Breast epithelium (tissue), 4 donors: Measurements from ENCODE around the gene RPS3A. TPM values are rescaled to one million over a fixed set of nuclear protein-coding genes. Genes with fewer than 3 reads are reported as not detected.

Experiments
- DNase-seq, 2 donors: peaks; one replicate each; pipeline ENCODE4 v3.0.0-alpha.2; 2019; ENCODE audit warnings: low spot score in 2 of 2
- H3K27ac ChIP-seq, 2 donors: fragments of 200-600 bp; sonication (generic) in 1 of 2; one replicate each; pipeline ENCODE4 v1.5.1; 2016 to 2019; ENCODE audit warnings: mild to moderate bottlenecking in 1 of 2
- H3K27me3 ChIP-seq, 2 donors: fragments of 200-600 bp; sonication (generic) in 1 of 2; one replicate each; pipeline versions ENCODE4 v1.5.1 to v1.6.0; 2017 to 2019; ENCODE audit warnings: control low read depth in 1 of 2, mild to moderate bottlenecking in 1 of 2
- H3K36me3 ChIP-seq: fragments of 200-600 bp; one replicate; pipeline ENCODE4 v1.5.1; 2019
- H3K4me1 ChIP-seq, 2 donors: fragments of 200-600 bp; sonication (generic); one replicate each; pipeline ENCODE4 v1.5.1; 2016 to 2019; ENCODE audit warnings: control low read depth in 1 of 2
- H3K4me3 ChIP-seq, 3 donors: fragments of 200-600 bp; sonication (generic); 1 replicate in 2 of 3; 2 replicates in 1 of 3; pipeline ENCODE4 v1.5.1; 2016 to 2019; ENCODE audit warnings: mild to moderate bottlenecking in 3 of 3, moderate library complexity in 2 of 3
- H3K9me3 ChIP-seq, 2 donors: fragments of 200-600 bp; sonication (generic) in 1 of 2; one replicate each; pipeline ENCODE4 v1.5.1; 2016 to 2019; ENCODE audit warnings: control low read depth in 1 of 2
- POLR2A ChIP-seq: fragments of 450-650 bp; IDR thresholded peaks from one replicate; pipeline ENCODE4 v1.6.1; 2016; ENCODE audit warnings: antibody characterized with exemption, mild to moderate bottlenecking, moderate library complexity
- POLR2AphosphoS5 ChIP-seq, 3 donors: sonication (generic); formaldehyde crosslinking; IDR thresholded peaks; one replicate each; pipeline ENCODE4 v1.6.1; 2017; ENCODE audit warnings: antibody characterized with exemption in 3 of 3
- intact Hi-C: fragments of 100-400 bp; cut with DNase I; formaldehyde crosslinking; loops from one replicate; pipeline ENCODE4 v1.15.1; 2023; ENCODE audit warnings: low total_unique reads
- total RNA-seq, 3 donors: library from RNA; depleted of rRNA; stranded (reverse); fragments of >200 nt; gene quantifications; one replicate each; pipeline ENCODE4 v1.1.0, GENCODE V29; 2016
- TF ChIP-seq, protein P1 (sequence below), 3 donors: fragments of 450-650 bp; IDR thresholded peaks; one replicate each; pipeline ENCODE4 v1.5.1; 2016 to 2017; ENCODE audit warnings: antibody characterized with exemption in 3 of 3, mild to moderate bottlenecking in 3 of 3, moderate library complexity in 3 of 3

RPS3A gene
- total RNA-seq, 3 donors from 2014 or later: 3,228 to 5,074 (median 4,710) TPM

DNA sequence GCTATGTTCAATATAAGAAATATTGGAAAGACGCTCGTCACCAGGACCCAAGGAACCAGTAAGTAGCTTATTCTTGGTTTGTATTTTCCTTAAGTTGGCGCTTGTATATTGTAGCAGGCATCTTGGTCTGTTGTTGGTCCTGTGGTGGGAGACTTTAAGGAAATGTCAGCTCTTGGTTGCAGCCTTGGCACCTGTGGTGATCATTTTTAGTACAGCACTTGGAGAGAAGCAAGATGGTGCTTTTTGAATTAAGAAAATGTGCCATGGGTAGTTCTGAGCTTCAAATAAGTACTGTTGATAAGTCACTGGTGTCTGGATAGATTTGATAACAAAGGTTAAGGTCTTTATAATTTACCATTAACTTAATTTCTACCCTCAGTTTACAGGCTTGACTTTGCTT is 1.1 kb downstream of the RPS3A start:
- Histone ChIP-seq H3K4me1 (peaks cover 0 to 11% of the 10 kb centered on the region in 2 donors), H3K4me3 (peak overlapping the region; percentile 82 to 88 (median 84)), H3K36me3 (peaks cover 7% of the 10 kb centered on the region), H3K27ac (peak overlapping the region; percentile 97 to 99), H3K27me3 (no peaks in the 10 kb centered on the region), H3K9me3 (no peaks in the 10 kb centered on the region)
- no peak for TF ChIP-seq POLR2AphosphoS5 (IDR thresholded peaks at IDR 0.05)
- TF ChIP-seq, protein P1, sequence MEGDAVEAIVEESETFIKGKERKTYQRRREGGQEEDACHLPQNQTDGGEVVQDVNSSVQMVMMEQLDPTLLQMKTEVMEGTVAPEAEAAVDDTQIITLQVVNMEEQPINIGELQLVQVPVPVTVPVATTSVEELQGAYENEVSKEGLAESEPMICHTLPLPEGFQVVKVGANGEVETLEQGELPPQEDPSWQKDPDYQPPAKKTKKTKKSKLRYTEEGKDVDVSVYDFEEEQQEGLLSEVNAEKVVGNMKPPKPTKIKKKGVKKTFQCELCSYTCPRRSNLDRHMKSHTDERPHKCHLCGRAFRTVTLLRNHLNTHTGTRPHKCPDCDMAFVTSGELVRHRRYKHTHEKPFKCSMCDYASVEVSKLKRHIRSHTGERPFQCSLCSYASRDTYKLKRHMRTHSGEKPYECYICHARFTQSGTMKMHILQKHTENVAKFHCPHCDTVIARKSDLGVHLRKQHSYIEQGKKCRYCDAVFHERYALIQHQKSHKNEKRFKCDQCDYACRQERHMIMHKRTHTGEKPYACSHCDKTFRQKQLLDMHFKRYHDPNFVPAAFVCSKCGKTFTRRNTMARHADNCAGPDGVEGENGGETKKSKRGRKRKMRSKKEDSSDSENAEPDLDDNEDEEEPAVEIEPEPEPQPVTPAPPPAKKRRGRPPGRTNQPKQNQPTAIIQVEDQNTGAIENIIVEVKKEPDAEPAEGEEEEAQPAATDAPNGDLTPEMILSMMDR (IDR thresholded peaks at IDR 0.05): no peak
- TF ChIP-seq POLR2A: no peak
- DNase-seq: no peak
- intact Hi-C loops: no loop called here

DNA sequence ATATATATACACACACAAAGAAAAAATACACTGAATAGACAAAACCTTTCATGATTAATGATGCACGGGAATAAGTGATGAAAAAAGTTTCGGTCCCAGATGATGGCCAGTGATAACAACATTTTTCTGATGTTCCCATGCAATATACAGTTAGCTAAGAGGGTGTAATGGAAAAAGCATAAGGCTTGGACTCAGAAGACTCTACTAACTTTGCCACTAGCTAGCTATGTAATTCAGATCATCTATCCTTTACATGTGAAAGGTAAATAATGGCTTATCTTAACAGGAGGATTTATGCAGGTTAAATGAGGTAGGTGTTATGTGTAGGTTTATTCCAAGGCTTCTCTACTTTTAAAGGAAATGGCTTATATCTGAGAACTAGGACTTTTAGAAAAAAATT is 4.3 kb downstream of the RPS3A start:
- no peak for TF ChIP-seq POLR2AphosphoS5 (IDR thresholded peaks at IDR 0.05)
- TF ChIP-seq POLR2A: no peak
- TF ChIP-seq, protein P1 (IDR thresholded peaks at IDR 0.05): no peak
- no peaks in the 10 kb centered on the region for H3K27me3 ChIP-seq
- H3K9me3 ChIP-seq: no peaks in the 10 kb centered on the region
- DNase-seq: no peak
- peaks cover 0 to 11% of the 10 kb centered on the region in 2 donors for H3K4me1 ChIP-seq
- H3K4me3 ChIP-seq: no peak overlapping the region
- H3K27ac ChIP-seq: no peak overlapping the region
- intact Hi-C loops: no loop called here
- peaks cover 7% of the 10 kb centered on the region for H3K36me3 ChIP-seq

DNA sequence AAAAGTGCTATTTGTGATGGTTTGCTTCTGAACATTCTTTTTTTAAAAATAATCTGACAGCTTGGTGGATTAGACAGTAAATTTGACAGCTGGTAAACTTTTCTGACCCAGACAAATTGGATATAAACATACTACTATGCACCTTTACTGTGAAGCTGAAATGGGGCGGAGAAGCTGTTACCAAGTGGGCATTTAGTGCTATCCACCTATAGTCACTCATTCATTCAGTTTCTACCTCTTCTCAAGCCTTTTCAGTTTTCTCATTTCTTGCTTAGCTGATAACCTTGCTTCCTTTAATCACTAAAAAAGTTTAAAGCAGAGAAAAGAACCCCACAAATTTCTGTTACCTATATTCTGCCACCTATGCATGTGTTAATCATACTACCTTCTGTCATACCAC is 5.2 kb downstream of the RPS3A start:
- DNase-seq: no peak
- H3K4me3 ChIP-seq: no peak overlapping the region
- no peak overlapping the region for H3K27ac ChIP-seq
- H3K27me3 ChIP-seq: no peaks in the 10 kb centered on the region
- peaks cover 7% of the 10 kb centered on the region for H3K36me3 ChIP-seq
- no peaks in the 10 kb centered on the region for H3K9me3 ChIP-seq
- H3K4me1 ChIP-seq: peaks cover 0 to 11% of the 10 kb centered on the region in 2 donors
- TF ChIP-seq, protein P1 (IDR thresholded peaks at IDR 0.05): no peak
- TF ChIP-seq POLR2AphosphoS5 (IDR thresholded peaks at IDR 0.05): no peak
- TF ChIP-seq POLR2A: no peak
- intact Hi-C loops: no loop called here

DNA sequence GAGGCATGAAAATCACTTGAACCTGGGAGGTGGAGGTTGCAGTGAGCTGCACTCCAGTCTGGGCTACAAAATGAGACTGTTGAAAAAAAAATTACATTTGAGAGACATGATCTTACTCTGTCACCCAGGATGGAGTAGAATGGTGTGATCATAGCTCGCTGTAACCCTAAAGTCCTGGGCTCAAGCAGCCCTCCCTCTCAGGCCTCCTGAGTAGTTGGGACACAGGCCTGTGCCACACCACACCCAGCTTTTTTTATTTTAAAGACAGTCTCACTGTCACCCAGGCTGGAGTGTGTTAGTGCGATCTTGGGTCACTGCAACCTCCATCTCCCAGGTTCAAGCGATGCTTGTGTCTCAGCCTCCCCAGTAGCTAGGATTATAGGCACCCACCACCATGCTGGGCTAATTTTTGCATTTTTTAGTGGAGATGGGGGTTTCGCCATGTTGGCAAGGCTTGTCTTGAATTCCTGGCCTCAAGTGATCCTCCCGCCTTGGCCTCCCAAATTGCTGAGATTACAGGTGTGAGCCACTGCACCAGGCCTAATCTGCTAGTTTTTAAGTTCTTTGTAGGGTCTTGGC is 6.1 kb downstream of the RPS3A start:
- no peaks in the 10 kb centered on the region for H3K27me3 ChIP-seq
- no peak for TF ChIP-seq POLR2AphosphoS5 (IDR thresholded peaks at IDR 0.05)
- TF ChIP-seq, protein P1 (IDR thresholded peaks at IDR 0.05): no peak
- TF ChIP-seq POLR2A: no peak
- no peaks in the 10 kb centered on the region for H3K9me3 ChIP-seq
- DNase-seq: no peak
- H3K4me1 ChIP-seq: peaks cover 0 to 11% of the 10 kb centered on the region in 2 donors
- no peak overlapping the region for H3K4me3 ChIP-seq
- no peak overlapping the region for H3K27ac ChIP-seq
- intact Hi-C loops: no loop called here
- H3K36me3 ChIP-seq: peaks cover 7% of the 10 kb centered on the region

DNA sequence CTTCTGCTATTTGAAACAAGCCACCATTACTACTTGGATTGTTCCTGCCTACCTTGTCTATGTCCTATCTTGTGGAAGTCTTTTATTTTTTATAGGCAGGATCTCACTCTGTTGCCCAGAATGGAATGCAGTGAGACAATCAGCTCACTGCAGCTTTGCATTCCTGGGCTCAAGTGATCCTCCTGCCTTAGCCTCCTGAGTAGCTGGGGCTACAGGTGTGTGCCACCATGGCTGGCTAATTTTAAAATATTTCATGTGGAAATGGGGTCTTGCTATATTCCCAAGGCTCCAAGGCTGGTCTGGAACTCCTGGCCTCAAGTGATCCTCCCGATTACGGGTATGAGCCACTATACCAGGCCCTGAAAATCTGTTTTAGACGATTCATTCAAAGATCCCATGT is 7.6 kb downstream of the RPS3A start:
- H3K27ac ChIP-seq: no peak overlapping the region
- no peak for DNase-seq
- H3K36me3 ChIP-seq: peaks cover 7% of the 10 kb centered on the region
- intact Hi-C loops: no loop called here
- TF ChIP-seq, protein P1 (IDR thresholded peaks at IDR 0.05): no peak
- no peak for TF ChIP-seq POLR2AphosphoS5 (IDR thresholded peaks at IDR 0.05)
- no peak for TF ChIP-seq POLR2A
- H3K27me3 ChIP-seq: no peaks in the 10 kb centered on the region
- no peaks in the 10 kb centered on the region for H3K4me1 ChIP-seq
- H3K4me3 ChIP-seq: no peak overlapping the region
- no peaks in the 10 kb centered on the region for H3K9me3 ChIP-seq
